Activated CD4-positive, alpha-beta memory T cell treated with anti-CD3 and anti-CD28 coated beads, Interleukin-2, amount 10 ng/mL, durations not matched to agents 7 days and 5 days (primary cell): ENCODE measurements around the gene RRP9. TPM values are rescaled to one million over a fixed set of nuclear protein-coding genes. Genes with fewer than 3 reads are reported as not detected.

Source experiments
- CTCF ChIA-PET: fragments of 350-600 bp; sonication (Branson Sonifier 250); formaldehyde crosslinking; loops from one replicate; lab custom pipeline; 2021; ENCODE audit warnings: antibody characterized with exemption, inconsistent platforms; lab: Charles Lee
- POLR2A ChIA-PET: fragments of 350-600 bp; sonication (Branson Sonifier 250); formaldehyde crosslinking; loops from one replicate; lab custom pipeline; 2021; ENCODE audit warnings: antibody characterized with exemption; lab: Charles Lee
- DNase-seq: peaks from one replicate; pipeline ENCODE4 v3.0.0-alpha.2; 2020
- H3K27ac Mint-ChIP-seq: one replicate; pipeline ENCODE4 v1.8.0; 2021; ENCODE audit warnings: mild to moderate bottlenecking, mixed read lengths
- H3K27me3 Mint-ChIP-seq: one replicate; pipeline ENCODE4 v1.8.0; 2021; ENCODE audit warnings: mixed read lengths
- H3K36me3 Mint-ChIP-seq: one replicate; pipeline ENCODE4 v1.8.0; 2021; ENCODE audit warnings: low read depth, mixed read lengths
- H3K4me1 Mint-ChIP-seq: one replicate; pipeline ENCODE4 v1.8.0; 2021; ENCODE audit warnings: mixed read lengths
- H3K4me3 Mint-ChIP-seq: one replicate; pipeline ENCODE4 v1.8.0; 2021; ENCODE audit warnings: mild to moderate bottlenecking, mixed read lengths
- H3K9me3 Mint-ChIP-seq: one replicate; pipeline ENCODE4 v1.8.0; 2021; ENCODE audit warnings: mixed read lengths
- total RNA-seq, 2 experiments: library from RNA; stranded (reverse); gene quantifications; one replicate each; pipeline ENCODE4 v1.2.3, GENCODE V29; 2021

The RRP9 gene
- total RNA-seq, 2 experiments from 2014 or later = 16.8 to 17.5 TPM

GRCh38 chr3:51896607-51897305 lies 44.9 kb downstream of the RRP9 start:
- ChIA-PET CTCF (no interaction called here), POLR2A (no interaction called here)
- DNase-seq = no peak
- no peaks in the 10 kb centered on the region for H3K36me3 Mint-ChIP-seq
- H3K4me1 Mint-ChIP-seq = peaks cover 15% of the 10 kb centered on the region
- no peak overlapping the region for H3K27ac Mint-ChIP-seq
- no peak overlapping the region for H3K4me3 Mint-ChIP-seq
- H3K9me3 Mint-ChIP-seq = no peaks in the 10 kb centered on the region
- peaks cover 42% of the 10 kb centered on the region for H3K27me3 Mint-ChIP-seq

- Mint-ChIP-seq H3K4me3 (no peak overlapping the region), H3K27me3 (peaks cover 29% of the 10 kb centered on the region), H3K27ac (no peak overlapping the region), H3K4me1 (peaks cover 29% of the 10 kb centered on the region), H3K36me3 (no peaks in the 10 kb centered on the region), H3K9me3 (no peaks in the 10 kb centered on the region)
- DNase-seq = no peak
- POLR2A ChIA-PET = no interaction called here
- CTCF ChIA-PET = no interaction called here
Measured at GRCh38 chr3:51894939-51895338, 46.8 kb downstream of the RRP9 start.

- H3K4me1 Mint-ChIP-seq = peaks cover 27% of the 10 kb centered on the region
- DNase-seq = no peak
- POLR2A ChIA-PET = no interaction called here
- no peaks in the 10 kb centered on the region for H3K36me3 Mint-ChIP-seq
- H3K4me3 Mint-ChIP-seq = no peak overlapping the region
- H3K9me3 Mint-ChIP-seq = no peaks in the 10 kb centered on the region
- H3K27ac Mint-ChIP-seq = no peak overlapping the region
- H3K27me3 Mint-ChIP-seq = peaks cover 29% of the 10 kb centered on the region
- CTCF ChIA-PET = no interaction called here
Measured at GRCh38 chr3:51894391-51894790, 47.3 kb downstream of the RRP9 start.

- H3K27me3 Mint-ChIP-seq = peaks cover 12% of the 10 kb centered on the region
- peaks cover 24% of the 10 kb centered on the region for H3K4me1 Mint-ChIP-seq
- ChIA-PET POLR2A (no interaction called here), CTCF (no interaction called here)
- H3K27ac Mint-ChIP-seq = no peak overlapping the region
- no peak overlapping the region for H3K4me3 Mint-ChIP-seq
- no peaks in the 10 kb centered on the region for H3K36me3 Mint-ChIP-seq
- DNase-seq = no peak
- H3K9me3 Mint-ChIP-seq = no peaks in the 10 kb centered on the region
Measured at GRCh38 chr3:51891242-51892039, 50.3 kb downstream of the RRP9 start.

GRCh38 chr3:51888463-51889105 lies 53.1 kb downstream of the RRP9 start:
- ChIA-PET CTCF (no interaction called here), POLR2A (no interaction called here)
- peaks cover 19% of the 10 kb centered on the region for H3K27me3 Mint-ChIP-seq

GRCh38 chr3:51887620-51888019 lies 54.1 kb downstream of the RRP9 start:
- Mint-ChIP-seq H3K9me3 (no peaks in the 10 kb centered on the region), H3K4me3 (no peak overlapping the region), H3K27ac (no peak overlapping the region), H3K4me1 (peaks cover 24% of the 10 kb centered on the region), H3K27me3 (peaks cover 22% of the 10 kb centered on the region), H3K36me3 (no peaks in the 10 kb centered on the region)
- DNase-seq = no peak
- POLR2A ChIA-PET = no interaction called here
- CTCF ChIA-PET = no interaction called here

More at GRCh38 chr3:51888463-51889105, 53.1 kb downstream of the RRP9 start:
- DNase-seq = no peak
- Mint-ChIP-seq H3K9me3 (no peaks in the 10 kb centered on the region), H3K4me1 (peaks cover 24% of the 10 kb centered on the region), H3K36me3 (no peaks in the 10 kb centered on the region), H3K27ac (no peak overlapping the region), H3K4me3 (no peak overlapping the region)

GRCh38 chr3:51886447-51886846 lies 55.3 kb downstream of the RRP9 start:
- DNase-seq = no peak
- H3K27ac Mint-ChIP-seq = no peak overlapping the region
- POLR2A ChIA-PET = no interaction called here
- H3K27me3 Mint-ChIP-seq = peaks cover 24% of the 10 kb centered on the region
- H3K9me3 Mint-ChIP-seq = no peaks in the 10 kb centered on the region
- peaks cover 15% of the 10 kb centered on the region for H3K4me1 Mint-ChIP-seq
- H3K36me3 Mint-ChIP-seq = no peaks in the 10 kb centered on the region
- H3K4me3 Mint-ChIP-seq = no peak overlapping the region
- CTCF ChIA-PET = no interaction called here

Other genes starting within 250 kb of the RRP9 start
- gene GRM2, start 234.8 kb downstream of the RRP9 start, total RNA-seq = 1 to 10 TPM; 1.7 to 2.4 TPM
- not detected for gene IQCF6, start 162.7 kb downstream of the RRP9 start, total RNA-seq
- not detected for gene IQCF2, start 80.3 kb downstream of the RRP9 start, total RNA-seq
- gene IQCF5, start 66.3 kb downstream of the RRP9 start, total RNA-seq = not detected
- not detected for gene IQCF1, start 38.6 kb downstream of the RRP9 start, total RNA-seq
- gene PARP3, start 459 bp upstream of the RRP9 start, total RNA-seq = 10 to 100 TPM; 13.2 to 13.9 TPM
- not detected for gene GPR62, start 13.5 kb upstream of the RRP9 start, total RNA-seq
- 10 to 100 TPM; 31.0 to 34.2 TPM for gene PCBP4, start 25.6 kb upstream of the RRP9 start, total RNA-seq
- 10 to 100 TPM; 57.4 to 58.1 TPM for gene ABHD14B, start 32.1 kb upstream of the RRP9 start, total RNA-seq
- gene ABHD14A, start 33.2 kb upstream of the RRP9 start, total RNA-seq = 10 to 100 TPM; 10.8 to 13.3 TPM
- gene ACY1, start 41.6 kb upstream of the RRP9 start, total RNA-seq = 10 to 100 TPM; 18.4 to 22.0 TPM
- 1,000 to 10,000 TPM; 1,042 to 1,047 TPM for gene RPL29, start 54.0 kb upstream of the RRP9 start, total RNA-seq
- 10 to 100 TPM; 40.1 to 40.9 TPM for gene DUSP7, start 114.7 kb upstream of the RRP9 start, total RNA-seq
- gene POC1A, start 212.5 kb upstream of the RRP9 start, total RNA-seq = 10 to 100 TPM; 24.8 to 25.6 TPM